GM12891 (cell line): Measurements from ENCODE around the gene SUPT6H.

Experiments used
- POLR2A ChIP-seq: IDR thresholded peaks from 2 replicates; pipeline ENCODE4 v1.6.1; 2011; ENCODE audit warnings: low read depth, low read length, control low read depth
- POLR2AphosphoS5 ChIP-seq: IDR thresholded peaks from 2 replicates; pipeline ENCODE4 v1.6.1; 2011; ENCODE audit warnings: low read depth, low read length, control low read depth
- SPI1 ChIP-seq: IDR thresholded peaks from 2 replicates; pipeline ENCODE4 v1.6.1; 2011; ENCODE audit warnings: low read depth, low read length, control low read depth
- TAF1 ChIP-seq: IDR thresholded peaks from 2 replicates; pipeline ENCODE4 v1.6.1; 2011; ENCODE audit warnings: low read depth, low read length, control low read depth

DNA sequence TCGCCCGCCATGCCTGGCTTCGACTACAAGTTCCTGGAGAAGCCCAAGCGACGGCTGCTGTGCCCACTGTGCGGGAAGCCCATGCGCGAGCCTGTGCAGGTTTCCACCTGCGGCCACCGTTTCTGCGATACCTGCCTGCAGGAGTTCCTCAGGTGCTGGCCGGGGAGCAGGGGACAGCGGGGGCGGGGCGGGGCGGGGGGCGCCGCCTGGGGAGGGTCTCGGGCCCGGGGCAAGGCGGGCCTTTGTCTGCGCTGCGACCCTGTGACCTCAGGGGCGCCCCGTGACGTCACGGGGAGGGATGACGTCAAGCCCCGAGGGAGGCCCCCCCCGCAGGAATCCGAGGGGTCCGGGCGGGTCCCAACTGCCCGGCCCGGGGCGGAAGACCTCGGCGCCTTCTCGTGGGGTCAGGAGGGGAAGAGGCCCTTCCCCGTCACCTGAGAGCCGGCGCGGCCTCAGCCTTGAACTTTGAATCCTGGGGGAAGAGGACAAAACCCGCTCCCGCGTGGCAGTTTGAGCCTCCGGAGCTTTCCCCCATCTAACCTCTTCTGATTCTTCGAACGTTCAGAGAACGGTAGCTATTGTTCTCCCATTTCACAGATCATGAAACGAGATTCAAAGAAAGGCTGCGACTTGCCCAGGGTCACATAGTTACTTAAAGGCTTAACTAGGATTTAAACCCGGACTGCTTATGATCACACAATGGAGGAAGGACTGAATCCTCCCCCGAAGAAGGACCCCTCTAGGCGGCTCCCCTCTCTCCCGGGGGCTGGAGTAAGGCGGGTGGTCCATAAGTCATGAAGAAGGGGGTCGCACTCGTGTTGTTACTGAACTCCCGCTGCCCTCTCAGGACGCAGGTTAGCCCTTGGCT is 82.3 kb downstream of the SUPT6H start:
- TF ChIP-seq POLR2A (no peak; the same call in 1 of the 2 replicates), POLR2AphosphoS5 (no peak), SPI1 (no peak), TAF1 (no peak)
